Natural killer cell (primary cell): Measurements from ENCODE around the gene ADAMTSL5. TPM values are rescaled to one million over a fixed set of nuclear protein-coding genes. Genes with fewer than 3 reads are reported as not detected.

Experiments used
- ATAC-seq, 3 donors: fragments of 150-1000 bp in 2 of 3; fragments of 200-7000 bp in 1 of 3; cut with Tn5 transposase; 1 replicate in 1 of 3; 2 replicates in 2 of 3; pipeline ENCODE4 v1.10.0; 2021; ENCODE audit warnings: mild to moderate bottlenecking in 2 of 3, moderate library complexity in 2 of 3
- DNase-seq, 2 donors: peaks; one replicate each; pipeline versions ENCODE4 v3.0.0 to v3.0.0-alpha.2; 2013 to 2021; ENCODE audit warnings: mixed read lengths in 1 of 2
- H3K27ac ChIP-seq: one replicate; pipeline ENCODE4 v1.5.1; 2013; ENCODE audit warnings: mild to moderate bottlenecking, low read length
- H3K27me3 ChIP-seq: one replicate; pipeline ENCODE4 v1.6.1; 2013; ENCODE audit warnings: low read length; ENCODE audit not compliant: control insufficient read depth, insufficient read depth
- H3K36me3 ChIP-seq: one replicate; pipeline ENCODE4 v1.6.1; 2013; ENCODE audit warnings: low read length; ENCODE audit not compliant: control insufficient read depth, insufficient read depth
- H3K4me1 ChIP-seq: one replicate; pipeline ENCODE4 v1.6.1; 2013; ENCODE audit warnings: low read length; ENCODE audit not compliant: control insufficient read depth, insufficient read depth
- H3K4me3 ChIP-seq: one replicate; pipeline ENCODE4 v1.5.1; 2013; ENCODE audit warnings: low read length
- H3K9me3 ChIP-seq: one replicate; pipeline ENCODE4 v1.6.1; 2013; ENCODE audit warnings: low read length; ENCODE audit not compliant: control insufficient read depth, insufficient read depth
- H3K27ac Mint-ChIP-seq, 2 donors: one replicate each; pipeline ENCODE4 v1.8.0; 2022; ENCODE audit warnings: mild to moderate bottlenecking in 2 of 2, mixed read lengths in 2 of 2, moderate library complexity in 1 of 2
- H3K27me3 Mint-ChIP-seq, 2 donors: one replicate each; pipeline ENCODE4 v1.8.0; 2022; ENCODE audit warnings: low read depth in 2 of 2, mixed read lengths in 2 of 2
- H3K36me3 Mint-ChIP-seq: one replicate; pipeline ENCODE4 v1.8.0; 2022; ENCODE audit warnings: mixed read lengths
- H3K4me1 Mint-ChIP-seq, 2 donors: one replicate each; pipeline ENCODE4 v1.8.0; 2022; ENCODE audit warnings: mixed read lengths in 2 of 2
- H3K4me3 Mint-ChIP-seq: one replicate; pipeline ENCODE4 v1.8.0; 2022; ENCODE audit warnings: mild to moderate bottlenecking, moderate library complexity, mixed read lengths
- H3K9me3 Mint-ChIP-seq, 2 donors: one replicate each; pipeline ENCODE4 v1.8.0; 2022; ENCODE audit warnings: mixed read lengths in 2 of 2
- WGBS: methylation state at CpG from one replicate; pipeline ENCODE4 v1.1.7; 2013; ENCODE audit warnings: missing lambda C conversion rate; ENCODE audit not compliant: insufficient coverage; 5-methylcytosine and 5-hydroxymethylcytosine counted together
- intact Hi-C: fragments of 100-400 bp; cut with micrococcal nuclease; formaldehyde crosslinking; loops from one replicate; pipeline ENCODE4 v1.14.2; 2022
- total RNA-seq, 4 donors: library from RNA; stranded (reverse); fragments of 120-200 nt in 1 of 4; gene quantifications; one replicate each; pipeline versions ENCODE4 v1.2.3 to v1.2.4, GENCODE V29; 2013 to 2022
- TF ChIP-seq, protein P1 (sequence below): fragments of 200-600 bp; IDR thresholded peaks from one replicate; pipeline ENCODE4 v1.8.0; 2022; ENCODE audit warnings: antibody characterized with exemption

The ADAMTSL5 gene
- total RNA-seq, 3 donors from 2014 or later (not counting 1 experiment from before 2014, with no cell fraction given), result 0.70 to 2.5 (median 1.0) TPM

DNA sequence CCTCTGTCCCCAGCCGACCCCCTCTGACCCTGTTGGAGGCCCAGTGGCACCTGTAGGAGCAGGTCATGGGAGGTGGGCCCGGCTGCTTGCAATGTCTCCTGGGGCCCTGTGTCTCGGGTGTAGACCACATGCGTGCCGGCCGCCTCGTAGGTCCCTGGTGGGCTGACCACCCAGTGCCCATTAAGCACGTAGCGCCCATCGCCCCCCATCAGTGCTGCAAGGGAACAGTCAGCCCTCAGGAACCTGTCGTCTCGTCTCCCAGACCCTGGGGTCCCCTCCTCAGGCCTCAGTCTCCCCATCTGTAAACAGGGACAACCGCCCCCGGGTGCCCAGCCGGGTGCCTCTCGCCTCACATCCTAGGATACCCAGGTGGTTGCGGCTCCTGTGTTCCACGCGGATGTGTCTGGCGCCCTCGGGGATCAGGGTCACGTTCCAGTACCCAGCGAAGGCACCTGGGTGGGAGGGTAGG, 5.6 kb downstream of the ADAMTSL5 start:
- peaks cover 15 to 33% of the 10 kb centered on the region in 2 donors for H3K27me3 Mint-ChIP-seq
- intact Hi-C loops, result loop anchor here (1.0 kb wide), 1 partner anchor 17 kb away; the partner anchor contains the start of gene PCSK4
- 78% methylated on average over 23 of the region's 23 CpGs for WGBS
- Histone ChIP-seq H3K4me3 (no peak overlapping the region), H3K27me3 (peaks cover 14% of the 10 kb centered on the region), H3K36me3 (no peaks in the 10 kb centered on the region), H3K4me1 (peaks cover 31% of the 10 kb centered on the region), H3K27ac (peak overlapping the region; percentile 41), H3K9me3 (peaks cover 9% of the 10 kb centered on the region)
- H3K9me3 Mint-ChIP-seq, result no peaks in the 10 kb centered on the region
- H3K4me1 Mint-ChIP-seq, result peaks cover 10 to 20% of the 10 kb centered on the region in 2 donors
- ATAC-seq (no peak), DNase-seq (no peak)
- TF ChIP-seq, protein P1, sequence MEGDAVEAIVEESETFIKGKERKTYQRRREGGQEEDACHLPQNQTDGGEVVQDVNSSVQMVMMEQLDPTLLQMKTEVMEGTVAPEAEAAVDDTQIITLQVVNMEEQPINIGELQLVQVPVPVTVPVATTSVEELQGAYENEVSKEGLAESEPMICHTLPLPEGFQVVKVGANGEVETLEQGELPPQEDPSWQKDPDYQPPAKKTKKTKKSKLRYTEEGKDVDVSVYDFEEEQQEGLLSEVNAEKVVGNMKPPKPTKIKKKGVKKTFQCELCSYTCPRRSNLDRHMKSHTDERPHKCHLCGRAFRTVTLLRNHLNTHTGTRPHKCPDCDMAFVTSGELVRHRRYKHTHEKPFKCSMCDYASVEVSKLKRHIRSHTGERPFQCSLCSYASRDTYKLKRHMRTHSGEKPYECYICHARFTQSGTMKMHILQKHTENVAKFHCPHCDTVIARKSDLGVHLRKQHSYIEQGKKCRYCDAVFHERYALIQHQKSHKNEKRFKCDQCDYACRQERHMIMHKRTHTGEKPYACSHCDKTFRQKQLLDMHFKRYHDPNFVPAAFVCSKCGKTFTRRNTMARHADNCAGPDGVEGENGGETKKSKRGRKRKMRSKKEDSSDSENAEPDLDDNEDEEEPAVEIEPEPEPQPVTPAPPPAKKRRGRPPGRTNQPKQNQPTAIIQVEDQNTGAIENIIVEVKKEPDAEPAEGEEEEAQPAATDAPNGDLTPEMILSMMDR, result no peak
- H3K27ac Mint-ChIP-seq, result peak overlapping the region; percentile 83 to 94
- H3K36me3 Mint-ChIP-seq, result no peaks in the 10 kb centered on the region
- no peak overlapping the region for H3K4me3 Mint-ChIP-seq

GRCh38 chr19:1505991-1506881, 6.6 kb downstream of the ADAMTSL5 start:
- DNase-seq, result no peak
- H3K4me3 ChIP-seq, result no peak overlapping the region
- ATAC-seq, result no peak
- 91% methylated on average over 45 of the region's 45 CpGs for WGBS
- H3K27me3 Mint-ChIP-seq, result peaks cover 15 to 33% of the 10 kb centered on the region in 2 donors
- peak overlapping the region in 1 of 2 donors; percentile 36 for H3K27ac Mint-ChIP-seq
- no peak overlapping the region for H3K27ac ChIP-seq
- peaks cover 10 to 20% of the 10 kb centered on the region in 2 donors for H3K4me1 Mint-ChIP-seq
- H3K4me3 Mint-ChIP-seq, result no peak overlapping the region
- H3K36me3 Mint-ChIP-seq, result no peaks in the 10 kb centered on the region
- peaks cover 27% of the 10 kb centered on the region for H3K4me1 ChIP-seq
- TF ChIP-seq, protein P1, result no peak
- H3K9me3 ChIP-seq, result peaks cover 9% of the 10 kb centered on the region
- intact Hi-C loops, result no loop called here
- no peaks in the 10 kb centered on the region for H3K36me3 ChIP-seq
- H3K9me3 Mint-ChIP-seq, result no peaks in the 10 kb centered on the region
- peaks cover 11% of the 10 kb centered on the region for H3K27me3 ChIP-seq

- Histone ChIP-seq H3K27ac (no peak overlapping the region), H3K9me3 (peaks cover 9% of the 10 kb centered on the region), H3K4me1 (peaks cover 27% of the 10 kb centered on the region), H3K36me3 (no peaks in the 10 kb centered on the region), H3K27me3 (peaks cover 11% of the 10 kb centered on the region), H3K4me3 (no peak overlapping the region)
- Mint-ChIP-seq H3K27ac (no peak overlapping the region), H3K27me3 (peaks cover 12 to 26% of the 10 kb centered on the region in 2 donors), H3K36me3 (no peaks in the 10 kb centered on the region), H3K4me1 (peaks cover 10 to 18% of the 10 kb centered on the region in 2 donors), H3K4me3 (no peak overlapping the region), H3K9me3 (no peaks in the 10 kb centered on the region)
- intact Hi-C loops, result no loop called here
- 76% methylated on average over 8 of the region's 8 CpGs for WGBS
- TF ChIP-seq, protein P1, result no peak
- DNase-seq, result no peak
- no peak for ATAC-seq
Observed at GRCh38 chr19:1505012-1505411, 7.8 kb downstream of the ADAMTSL5 start.
